ENCODE measurements around the gene NHSL2. TPM values are rescaled to one million over a fixed set of nuclear protein-coding genes. Genes with fewer than 3 reads are reported as not detected.

Gene NHSL2
- total RNA-seq, 1 donor from 2014 or later = 12.7 TPM

- no peaks in the 10 kb centered on the region for H3K27me3 ChIP-seq (ENCODE audit: low read depth)
- H3K9me3 ChIP-seq = no peaks in the 10 kb centered on the region
- H3K4me3 ChIP-seq = no peak overlapping the region
- no peak overlapping the region for H3K27ac ChIP-seq
- DNase-seq = no peak
- no peak for ATAC-seq
- intact Hi-C loops (cut with DNase I) = no loop called here
- H3K4me1 ChIP-seq = no peaks in the 10 kb centered on the region
- peaks cover 16% of the 10 kb centered on the region for H3K36me3 ChIP-seq
- no peak for TF ChIP-seq CTCF (IDR thresholded peaks at IDR 0.05)
These were observed 227.3 kb downstream of the NHSL2 start for GRCh38 chrX:72137846-72138495.

DNA sequence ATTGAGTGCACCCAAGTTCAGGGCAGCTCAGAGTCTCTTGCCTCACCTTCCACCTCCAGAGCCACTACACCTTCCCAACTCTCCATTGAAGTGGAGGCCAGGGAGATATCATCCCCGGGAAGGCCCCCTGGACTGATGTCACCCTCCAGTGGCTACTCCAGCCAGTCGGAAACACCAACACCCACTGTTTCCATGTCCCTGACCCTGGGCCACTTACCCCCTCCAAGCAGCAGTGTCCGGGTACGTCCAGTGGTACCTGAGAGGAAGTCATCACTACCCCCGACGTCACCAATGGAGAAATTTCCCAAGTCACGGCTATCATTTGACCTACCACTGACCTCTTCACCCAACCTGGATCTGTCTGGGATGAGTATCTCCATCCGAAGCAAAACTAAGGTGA lies 228.9 kb downstream of the NHSL2 start:
- no peak for DNase-seq
- no peak for TF ChIP-seq CTCF (IDR thresholded peaks at IDR 0.05)
- H3K9me3 ChIP-seq = no peaks in the 10 kb centered on the region
- H3K27ac ChIP-seq = no peak overlapping the region
- H3K36me3 ChIP-seq = peaks cover 16% of the 10 kb centered on the region
- H3K4me1 ChIP-seq = no peaks in the 10 kb centered on the region
- intact Hi-C loops (cut with DNase I) = no loop called here
- H3K27me3 ChIP-seq (ENCODE audit: low read depth) = no peaks in the 10 kb centered on the region
- no peak for ATAC-seq
- no peak overlapping the region for H3K4me3 ChIP-seq

- H3K27ac ChIP-seq = no peak overlapping the region
- DNase-seq (no peak), ATAC-seq (no peak)
- no peaks in the 10 kb centered on the region for H3K27me3 ChIP-seq (ENCODE audit: low read depth)
- H3K4me1 ChIP-seq = no peaks in the 10 kb centered on the region
- no peak for TF ChIP-seq CTCF (IDR thresholded peaks at IDR 0.05)
- intact Hi-C loops (cut with DNase I) = no loop called here
- no peak overlapping the region for H3K4me3 ChIP-seq
- no peaks in the 10 kb centered on the region for H3K9me3 ChIP-seq
- peaks cover 16% of the 10 kb centered on the region for H3K36me3 ChIP-seq
These were observed 230.8 kb downstream of the NHSL2 start for GRCh38 chrX:72141372-72142004.

- no peaks in the 10 kb centered on the region for H3K9me3 ChIP-seq
- intact Hi-C loops (cut with DNase I) = no loop called here
- DNase-seq (no peak), ATAC-seq (no peak)
- H3K4me1 ChIP-seq = no peaks in the 10 kb centered on the region
- no peak overlapping the region for H3K4me3 ChIP-seq
- TF ChIP-seq CTCF (IDR thresholded peaks at IDR 0.05) = no peak
- no peaks in the 10 kb centered on the region for H3K27me3 ChIP-seq (ENCODE audit: low read depth)
- no peak overlapping the region for H3K27ac ChIP-seq
- peaks cover 16% of the 10 kb centered on the region for H3K36me3 ChIP-seq
These were observed 231.6 kb downstream of the NHSL2 start for GRCh38 chrX:72142094-72142793.

- DNase-seq = no peak
- peaks cover 16% of the 10 kb centered on the region for H3K36me3 ChIP-seq
- no peak for ATAC-seq
- H3K27ac ChIP-seq = no peak overlapping the region
- no peaks in the 10 kb centered on the region for H3K27me3 ChIP-seq (ENCODE audit: low read depth)
- no peak overlapping the region for H3K4me3 ChIP-seq
- TF ChIP-seq CTCF (IDR thresholded peaks at IDR 0.05) = no peak
- H3K9me3 ChIP-seq = no peaks in the 10 kb centered on the region
- H3K4me1 ChIP-seq = no peaks in the 10 kb centered on the region
- intact Hi-C loops (cut with DNase I) = no loop called here
These were observed 232.4 kb downstream of the NHSL2 start for GRCh38 chrX:72142794-72143608.

All from lower lobe of right lung (tissue), 2 donors.